H1 (cell line): ENCODE results near the gene CASQ2. TPM values are rescaled to one million over a fixed set of nuclear protein-coding genes. Genes with fewer than 3 reads are reported as not detected.

Experiments
- CTCF ChIA-PET: fragments of 300-600 bp; sonication (Branson Sonifier 250); formaldehyde crosslinking; loops from one replicate; lab custom pipeline; 2021; ENCODE audit not compliant: partially characterized antibody; lab: Charles Lee
- POLR2A ChIA-PET: fragments of 300-600 bp; sonication (Branson Sonifier 250); formaldehyde crosslinking; loops from one replicate; lab custom pipeline; 2021; ENCODE audit warnings: inconsistent platforms; ENCODE audit not compliant: partially characterized antibody; lab: Charles Lee
- DNase-seq, 2 experiments: peaks; one replicate each; pipeline versions ENCODE4 v3.0.0 to v3.0.0-alpha.2; 2010 to 2022; ENCODE audit warnings: low spot score in 2 of 2, low read depth in 1 of 2, mixed read lengths in 1 of 2
- FAIRE-seq: peaks from 2 replicates; lab custom pipeline; 2011; peaks lifted over from hg19 to GRCh38; lab: Jason Lieb, UNC
- H2AFZ ChIP-seq: 2 replicates; pipeline ENCODE4 v1.8.1; 2012; ENCODE audit warnings: low read length, inconsistent platforms
- H2AK5ac ChIP-seq: 2 replicates; pipeline ENCODE4 v1.6.1; 2013; ENCODE audit warnings: low read depth, low read length
- H2BK120ac ChIP-seq: replicated peaks from 2 replicates; pipeline ENCODE3; 2013; ENCODE audit warnings: low read depth, low read length, inconsistent platforms
- H2BK12ac ChIP-seq: 2 replicates; pipeline ENCODE4 v1.6.1; 2013; ENCODE audit warnings: low read depth, low read length
- H2BK15ac ChIP-seq: 2 replicates; pipeline ENCODE4 v1.6.1; 2013; ENCODE audit warnings: low read length
- H2BK20ac ChIP-seq: 2 replicates; pipeline ENCODE4 v1.6.1; 2013; ENCODE audit warnings: low read length
- H2BK5ac ChIP-seq: 2 replicates; pipeline ENCODE4 v1.6.1; 2013; ENCODE audit warnings: low read depth, low read length
- H3K14ac ChIP-seq: 2 replicates; pipeline ENCODE4 v1.6.1; 2013; ENCODE audit warnings: inconsistent platforms; ENCODE audit not compliant: insufficient read length
- H3K18ac ChIP-seq: 2 replicates; pipeline ENCODE4 v1.6.1; 2013; ENCODE audit warnings: low read length; ENCODE audit errors: extremely low read depth
- H3K23ac ChIP-seq: 2 replicates; pipeline ENCODE4 v1.6.1; 2013; ENCODE audit warnings: inconsistent platforms; ENCODE audit not compliant: insufficient read length
- H3K23me2 ChIP-seq: 2 replicates; pipeline ENCODE4 v1.6.1; 2013; ENCODE audit warnings: low read depth, low read length
- H3K27ac ChIP-seq: 2 replicates; pipeline ENCODE4 v1.6.1; 2011; ENCODE audit warnings: low read depth, low read length, inconsistent platforms
- H3K27me3 ChIP-seq, 4 experiments: replicated peaks in 1 of 4; 1 replicate in 1 of 4; 2 replicates in 3 of 4; pipeline versions ENCODE4 v1.6.1 to v1.8.1; 2011 to 2013; ENCODE audit warnings: low read length in 3 of 4, mild to moderate bottlenecking in 3 of 4, inconsistent platforms in 2 of 4, mixed read lengths in 2 of 4, moderate library complexity in 1 of 4; ENCODE audit not compliant: control insufficient read depth in 3 of 4, insufficient read depth in 3 of 4; ENCODE audit errors: extremely low read depth in 1 of 4
- H3K36me3 ChIP-seq, 4 experiments: 2 replicates each; pipeline versions ENCODE4 v1.6.1 to v1.8.1; 2011 to 2013; ENCODE audit warnings: mild to moderate bottlenecking in 4 of 4, low read length in 3 of 4, moderate library complexity in 2 of 4, control low read depth in 1 of 4, inconsistent platforms in 1 of 4; ENCODE audit not compliant: insufficient read depth in 4 of 4, control insufficient read depth in 2 of 4
- H3K4ac ChIP-seq: replicated peaks from 2 replicates; pipeline ENCODE3; 2013; ENCODE audit warnings: low read length, low read depth, mixed read lengths, inconsistent platforms; ENCODE audit not compliant: insufficient read length
- H3K4me1 ChIP-seq, 4 experiments: replicated peaks in 1 of 4; 1 replicate in 1 of 4; 2 replicates in 3 of 4; pipeline versions ENCODE4 v1.6.1 to v1.8.1; 2011 to 2013; ENCODE audit warnings: low read length in 3 of 4, inconsistent platforms in 2 of 4, mixed read lengths in 1 of 4; ENCODE audit not compliant: insufficient read depth in 4 of 4, control insufficient read depth in 3 of 4
- H3K4me2 ChIP-seq, 2 experiments: 2 replicates each; pipeline versions ENCODE4 v1.6.1 to v1.8.1; 2011 to 2013; ENCODE audit warnings: low read depth in 2 of 2, low read length in 2 of 2, control low read depth in 1 of 2, inconsistent platforms in 1 of 2, mild to moderate bottlenecking in 1 of 2; ENCODE audit not compliant: insufficient read depth in 1 of 2
- H3K4me3 ChIP-seq, 4 experiments: fragments of 200-600, 300-600 bp in 1 of 4; sonication (generic), shearing (Covaris generic), sonication (Bioruptor Twin) in 1 of 4; 2 replicates each; pipeline versions ENCODE4 v1.5.1 to v1.8.1; 2011 to 2016; ENCODE audit warnings: low read length in 4 of 4, low read depth in 3 of 4, control low read depth in 2 of 4, inconsistent platforms in 2 of 4, mild to moderate bottlenecking in 2 of 4, mixed read lengths in 1 of 4, moderate library complexity in 1 of 4; ENCODE audit not compliant: insufficient read depth in 2 of 4; ENCODE audit errors: extremely low read depth in 1 of 4
- H3K56ac ChIP-seq: replicated peaks from 2 replicates; pipeline ENCODE3; 2013; ENCODE audit warnings: low read depth, mild to moderate bottlenecking, mixed read lengths, low read length, inconsistent platforms; ENCODE audit not compliant: insufficient read length
- H3K79me1 ChIP-seq: 2 replicates; pipeline ENCODE4 v1.6.1; 2013; ENCODE audit warnings: low read depth, low read length, control low read depth
- H3K79me2 ChIP-seq, 2 experiments: 2 replicates each; pipeline versions ENCODE4 v1.6.1 to v1.8.1; 2012 to 2013; ENCODE audit warnings: low read length in 2 of 2, mild to moderate bottlenecking in 2 of 2, inconsistent platforms in 1 of 2; ENCODE audit not compliant: insufficient read depth in 2 of 2, control insufficient read depth in 1 of 2
- H3K9ac ChIP-seq, 4 experiments: replicated peaks in 1 of 4; 1 replicate in 1 of 4; 2 replicates in 3 of 4; pipeline versions ENCODE4 v1.6.1 to v1.8.1; 2011 to 2013; ENCODE audit warnings: low read depth in 3 of 4, low read length in 3 of 4, control low read depth in 2 of 4, mild to moderate bottlenecking in 2 of 4, moderate library complexity in 2 of 4, inconsistent platforms in 1 of 4; ENCODE audit errors: extremely low read depth in 1 of 4
- H3K9me3 ChIP-seq, 2 experiments: 2 replicates each; pipeline versions ENCODE4 v1.6.1 to v1.8.1; 2012 to 2013; ENCODE audit warnings: mild to moderate bottlenecking in 2 of 2, moderate library complexity in 2 of 2, control low read depth in 1 of 2, inconsistent platforms in 1 of 2, low read depth in 1 of 2, low read length in 1 of 2, mixed read lengths in 1 of 2; ENCODE audit not compliant: insufficient read depth in 2 of 2
- H4K20me1 ChIP-seq, 2 experiments: replicated peaks in 1 of 2; 2 replicates each; pipeline versions ENCODE3 to v1.8.1; 2011 to 2013; ENCODE audit warnings: inconsistent platforms in 2 of 2, low read length in 2 of 2, mild to moderate bottlenecking in 1 of 2; ENCODE audit not compliant: insufficient read depth in 2 of 2, control insufficient read depth in 1 of 2
- H4K5ac ChIP-seq: 2 replicates; pipeline ENCODE4 v1.6.1; 2013; ENCODE audit warnings: low read length, low read depth, mixed read lengths, inconsistent platforms; ENCODE audit not compliant: insufficient read length
- H4K8ac ChIP-seq: 2 replicates; pipeline ENCODE4 v1.8.0; 2013; ENCODE audit warnings: mild to moderate bottlenecking, moderate library complexity, low read length, inconsistent platforms; ENCODE audit not compliant: insufficient read depth; ENCODE audit errors: extremely low read depth
- H4K91ac ChIP-seq: replicated peaks from 2 replicates; pipeline ENCODE3; 2013; ENCODE audit warnings: low read length, mixed read lengths, inconsistent platforms; ENCODE audit not compliant: insufficient read length
- ATF3 ChIP-seq: IDR thresholded peaks from 2 replicates; pipeline ENCODE4 v1.6.1; 2011; ENCODE audit warnings: low read depth, mild to moderate bottlenecking, low read length; ENCODE audit not compliant: insufficient read depth
- CHD2 ChIP-seq: IDR thresholded peaks from 2 replicates; pipeline ENCODE4 v1.6.1; 2012; ENCODE audit warnings: low read length, improper control_type of control experiment
- CTCF ChIP-seq, 3 experiments: IDR thresholded peaks; 1 replicate in 2 of 3; 2 replicates in 1 of 3; pipeline versions ENCODE4 v1.5.1 to v1.6.1; 2011; ENCODE audit warnings: low read length in 3 of 3, mild to moderate bottlenecking in 3 of 3, inconsistent platforms in 2 of 3, low read depth in 1 of 3, moderate library complexity in 1 of 3; ENCODE audit not compliant: insufficient read depth in 1 of 3; ENCODE audit errors: control extremely low read depth in 1 of 3
- MAFK ChIP-seq: IDR thresholded peaks from 2 replicates; pipeline ENCODE4 v1.6.1; 2012; ENCODE audit warnings: low read depth, mild to moderate bottlenecking, improper control_type of control experiment, low read length
- MAX ChIP-seq: IDR thresholded peaks from 2 replicates; pipeline ENCODE4 v1.6.1; 2012; ENCODE audit warnings: inconsistent platforms
- POLR2AphosphoS5 ChIP-seq: IDR thresholded peaks from 2 replicates; pipeline ENCODE4 v1.6.1; 2011; ENCODE audit warnings: low read depth, low read length
- SIN3A ChIP-seq, 2 experiments: IDR thresholded peaks in 1 of 2; conservative IDR thresholded peaks in 1 of 2; 2 replicates each; pipeline ENCODE4 v1.6.1; 2011 to 2012; ENCODE audit warnings: low read length in 2 of 2, improper control_type of control experiment in 1 of 2, low read depth in 1 of 2, mild to moderate bottlenecking in 1 of 2
- SRF ChIP-seq: IDR thresholded peaks from 2 replicates; pipeline ENCODE4 v1.6.1; 2011; ENCODE audit warnings: mild to moderate bottlenecking, low read depth, low read length, moderate library complexity
- SUZ12 ChIP-seq: fragments of 200-600 bp; sonication (generic); IDR thresholded peaks from 2 replicates; pipeline ENCODE4 v1.6.1; 2012; ENCODE audit warnings: mild to moderate bottlenecking, inconsistent platforms, low read length, moderate library complexity, mixed read lengths
- TEAD4 ChIP-seq: IDR thresholded peaks from 2 replicates; pipeline ENCODE4 v1.6.1; 2012; ENCODE audit warnings: low read depth, low read length, inconsistent platforms, mixed read lengths
- ZNF274 ChIP-seq: IDR thresholded peaks from 2 replicates; pipeline ENCODE4 v1.7.0; 2012; ENCODE audit warnings: low read length, borderline replicate concordance; ENCODE audit errors: extremely low read depth
- WGBS, 2 experiments: shearing (Covaris generic) in 1 of 2; methylation state at CpG; one replicate each; pipeline versions ENCODE4 v1.1.6 to v1.1.7; 2013 to 2015; ENCODE audit warnings: low lambda C conversion rate in 2 of 2, mixed read lengths in 2 of 2, inconsistent platforms in 1 of 2, low coverage in 1 of 2, missing lambda C conversion rate in 1 of 2; ENCODE audit not compliant: insufficient replicate concordance in 2 of 2, insufficient coverage in 1 of 2, insufficient read length in 1 of 2; ENCODE audit errors: extremely low coverage in 1 of 2, missing lambda C conversion rate in 1 of 2; 5-methylcytosine and 5-hydroxymethylcytosine counted together
- polyA plus RNA-seq, 7 experiments: library from polyadenylated mRNA; depleted of rRNA in 3 of 7; stranded (reverse) in 5 of 7; unstranded in 2 of 7; fragments of >200 nt in 5 of 7; fragments of 200-250 nt in 2 of 7; gene quantifications; 1 replicate in 5 of 7; 2 replicates in 1 of 7; 4 replicates in 1 of 7; pipeline versions ENCODE4 v1.2.1 to v1.2.3, GENCODE V29; 2011 to 2013; ENCODE audit warnings: missing spikeins in 2 of 7, mixed read lengths in 2 of 7
- total RNA-seq: library from RNA; stranded (reverse); fragmentation: NEBNext Ultra II Directional; extraction: Animal tissue kit (Norgen Biotek cat#: 25700); gene quantifications from 2 replicates; pipeline ENCODE4 v1.2.1, GENCODE V29; 2021

Gene CASQ2
- total and polyA plus RNA-seq, 2 of the 8 experiments (the other 6 are each of a cell fraction or from before 2014, with no cell fraction given), result not detected

GRCh38 chr1:115793162-115793561, 24.6 kb upstream of the CASQ2 start:
- Histone ChIP-seq H4K5ac (no peak overlapping the region), H3K79me2 (no peaks in the 10 kb centered on the region), H3K27ac (no peak overlapping the region), H2BK15ac (no peak overlapping the region), H2BK5ac (no peak overlapping the region), H3K4me3 (no peak overlapping the region), H2AFZ (no peak overlapping the region), H3K79me1 (no peaks in the 10 kb centered on the region), H4K20me1 (no peaks in the 10 kb centered on the region), H2BK12ac (no peak overlapping the region), H3K56ac (no peak overlapping the region), H2BK120ac (no peak overlapping the region), H3K36me3 (no peaks in the 10 kb centered on the region), H3K23me2 (no peaks in the 10 kb centered on the region), H3K27me3 (no peaks in the 10 kb centered on the region), H3K4me2 (no peak overlapping the region), H4K8ac (no peak overlapping the region), H3K4ac (no peak overlapping the region), H3K4me1 (peaks cover 0 to 6% (median 3%) of the 10 kb centered on the region in 4 experiments; a peak in 2 of 7 replicates), H3K23ac (no peak overlapping the region), H3K9ac (no peak overlapping the region), H2AK5ac (no peak overlapping the region), H3K14ac (no peak overlapping the region), H3K18ac (no peak overlapping the region), H4K91ac (no peak overlapping the region), H2BK20ac (no peak overlapping the region), H3K9me3 (no peaks in the 10 kb centered on the region)
- no peak for DNase-seq
- ChIA-PET CTCF (interaction anchor here (1.0 to 1.4 kb wide), 2 partner anchors 22 to 115 kb away, joined by 3 to 5 read pairs; no protein-coding TSS in a partner anchor), POLR2A (no interaction called here)
- no peak for FAIRE-seq
- WGBS, 2 experiments, result 87% methylated on average over 9 of the region's 9 CpGs; no CpG with 5 or more reads in 1 of the 2 experiments
- TF ChIP-seq CHD2 (no peak), TEAD4 (no peak), SIN3A (conservative IDR thresholded peaks at IDR 0.05 in 1 of 2, IDR thresholded peaks at IDR 0.05 in 1 of 2; ENCODE audit: low read depth in 1 of 2, low read length in 2 of 2) (no peak), MAX (no peak), MAFK (no peak), ZNF274 (no peak), SRF (no peak), SUZ12 (no peak), ATF3 (no peak), POLR2AphosphoS5 (no peak), CTCF (IDR thresholded peaks at IDR 0.05; ENCODE audit: control extremely low read depth in 1 of 3, insufficient read depth in 1 of 3, low read depth in 1 of 3, low read length in 3 of 3) (no peak)
